Superior temporal gyrus (tissue), 1 donor: ENCODE results near the gene SLAMF9.

Source experiments
- DNase-seq: peaks from one replicate; pipeline ENCODE4 v3.0.0-alpha.2; 2016; ENCODE audit errors: extremely low spot score

SLAMF9 gene

GRCh38 chr1:159945483-159946241 is 8.4 kb downstream of the SLAMF9 start, which contains the start of gene IGSF9:
TSS of gene IGSF9 (minus strand) at chr1:159945613. CDS start at chr1:159943454, 2,159 bp downstream.
- peak; percentile 60 for DNase-seq

GRCh38 chr1:159944623-159945455 is 9.2 kb downstream of the SLAMF9 start:
- DNase-seq = no peak

GRCh38 chr1:159943908-159944622 is 10.0 kb downstream of the SLAMF9 start:
- DNase-seq = no peak

- DNase-seq = no peak
These were observed 10.8 kb downstream of the SLAMF9 start for GRCh38 chr1:159943278-159943640.

- DNase-seq = no peak
These were observed 11.3 kb downstream of the SLAMF9 start for GRCh38 chr1:159942632-159943277.

- DNase-seq = no peak
These were observed 12.2 kb downstream of the SLAMF9 start for GRCh38 chr1:159941591-159942560.

GRCh38 chr1:159941141-159941540 is 12.9 kb downstream of the SLAMF9 start:
- no peak for DNase-seq

GRCh38 chr1:159940006-159940620 is 13.9 kb downstream of the SLAMF9 start:
- no peak for DNase-seq

GRCh38 chr1:159939678-159940002 is 14.4 kb downstream of the SLAMF9 start:
- no peak for DNase-seq

- no peak for DNase-seq
These were observed 14.9 kb downstream of the SLAMF9 start for GRCh38 chr1:159938905-159939677.

GRCh38 chr1:159938211-159938852 is 15.7 kb downstream of the SLAMF9 start:
- no peak for DNase-seq

- no peak for DNase-seq
These were observed 16.8 kb downstream of the SLAMF9 start for GRCh38 chr1:159937054-159937750.

- DNase-seq = peak; percentile 44
These were observed 17.6 kb downstream of the SLAMF9 start for GRCh38 chr1:159936273-159936904.

GRCh38 chr1:159935719-159936272 is 18.2 kb downstream of the SLAMF9 start:
- DNase-seq = no peak

- DNase-seq = no peak
These were observed 18.7 kb downstream of the SLAMF9 start for GRCh38 chr1:159935305-159935704.

- no peak for DNase-seq
These were observed 19.6 kb downstream of the SLAMF9 start for GRCh38 chr1:159934136-159935039.
